ENCODE measurements around the gene TMC2.

- TF ChIP-seq CTCF (IDR thresholded peaks at IDR 0.05) (no peak), POLR2A (IDR thresholded peaks at IDR 0.05) (no peak), POLR2AphosphoS5 (IDR thresholded peaks at IDR 0.05) (no peak)
Measured at GRCh38 chr20:2687514-2687913, 151.1 kb downstream of the TMC2 start.

Data from breast epithelium (tissue), 3 donors.